HepG2 (cell line): ENCODE measurements around the gene WNT7B. TPM values are rescaled to one million over a fixed set of nuclear protein-coding genes. Genes with fewer than 3 reads are reported as not detected.

Source experiments
- ATAC-seq: fragments of 200-7000 bp; cut with Tn5 transposase; 3 replicates; pipeline ENCODE4 v1.9.1; 2020; ENCODE audit warnings: mild to moderate bottlenecking, moderate library complexity
- BruUV-seq: library from RNA; stranded (reverse); fragments of 400-500 nt; replicated peaks from 2 replicates; lab custom pipeline; 2021; lab: Mats Ljungman, UMichigan
- CTCF ChIA-PET: fragments of 300-600 bp; formaldehyde crosslinking; extraction: SDS; loops from one replicate; lab custom pipeline; 2021; ENCODE audit warnings: low total read pairs, inconsistent platforms, low intra/inter-chr PET ratio; lab: Yijun Ruan, JAX
- POLR2A ChIA-PET: fragments of 350-600 bp; sonication (Branson Sonifier 250); formaldehyde crosslinking; loops from one replicate; lab custom pipeline; 2020; ENCODE audit warnings: antibody characterized with exemption, inconsistent platforms; lab: Yijun Ruan, JAX
- DNase-seq: peaks from one replicate; pipeline ENCODE4 v3.0.0-alpha.2; 2015; ENCODE audit warnings: low spot score
- FAIRE-seq: peaks from 3 replicates; lab custom pipeline; 2011; peaks lifted over from hg19 to GRCh38; lab: Jason Lieb, UNC
- H2AFZ ChIP-seq: one replicate; pipeline ENCODE4 v1.6.1; 2011; ENCODE audit warnings: low read length, inconsistent platforms
- H3K27ac ChIP-seq: fragments of 300-600 bp; 3 replicates; pipeline ENCODE4 v1.8.0; 2011; ENCODE audit warnings: mixed run types, mild to moderate bottlenecking, mixed read lengths, low read length, inconsistent platforms; ENCODE audit not compliant: insufficient read depth; ENCODE audit errors: extremely low read length
- H3K27me3 ChIP-seq, 2 experiments: fragments of 200-600 bp in 1 of 2; 2 replicates in 1 of 2; 3 replicates in 1 of 2; pipeline versions ENCODE4 v1.6.0 to v1.8.0; 2011; ENCODE audit warnings: low read length in 2 of 2, mild to moderate bottlenecking in 2 of 2, moderate library complexity in 2 of 2, inconsistent platforms in 1 of 2; ENCODE audit not compliant: insufficient read depth in 2 of 2, control insufficient read depth in 1 of 2
- H3K36me3 ChIP-seq, 2 experiments: fragments of 200-600 bp in 1 of 2; replicated peaks in 1 of 2; 2 replicates in 1 of 2; 3 replicates in 1 of 2; pipeline versions ENCODE4 v1.5.1 to v1.8.0; 2011; ENCODE audit warnings: low read length in 2 of 2, inconsistent platforms in 1 of 2; ENCODE audit not compliant: insufficient read depth in 2 of 2, control insufficient read depth in 1 of 2
- H3K4me1 ChIP-seq: 2 replicates; pipeline ENCODE4 v1.5.1; 2012; ENCODE audit warnings: low read length, inconsistent platforms; ENCODE audit not compliant: insufficient read depth
- H3K4me2 ChIP-seq: 2 replicates; pipeline ENCODE4 v1.6.0; 2011; ENCODE audit warnings: low read depth, low read length, inconsistent platforms
- H3K4me3 ChIP-seq, 3 experiments: fragments of 200-600 bp in 1 of 3; sonication (generic), shearing (Covaris generic) in 1 of 3; replicated peaks in 1 of 3; 2 replicates each; pipeline ENCODE4 v1.5.1; 2011 to 2016; ENCODE audit warnings: low read length in 3 of 3, inconsistent platforms in 2 of 3, low read depth in 2 of 3, mild to moderate bottlenecking in 2 of 3, control low read depth in 1 of 3, mixed read lengths in 1 of 3; ENCODE audit not compliant: insufficient read depth in 1 of 3
- H3K79me2 ChIP-seq: one replicate; pipeline ENCODE4 v1.6.1; 2011; ENCODE audit warnings: low read length, inconsistent platforms; ENCODE audit not compliant: insufficient read depth
- H3K9ac ChIP-seq: 2 replicates; pipeline ENCODE4 v1.6.0; 2011; ENCODE audit warnings: mild to moderate bottlenecking, low read depth, low read length, inconsistent platforms; ENCODE audit not compliant: insufficient read depth
- H3K9me3 ChIP-seq: 2 replicates; pipeline ENCODE4 v1.5.1; 2012; ENCODE audit warnings: mild to moderate bottlenecking, low read length
- H4K20me1 ChIP-seq: 2 replicates; pipeline ENCODE4 v1.6.0; 2011; ENCODE audit warnings: inconsistent platforms, mild to moderate bottlenecking, low read length, moderate library complexity; ENCODE audit not compliant: insufficient read depth
- SPEN ChIP-seq: sonication (generic); formaldehyde crosslinking; IDR thresholded peaks from 2 replicates; pipeline ENCODE4 v1.5.1; 2020; ENCODE audit warnings: low read depth, mild to moderate bottlenecking, missing genetic modification reagents
- ZBTB46 ChIP-seq: sonication (generic); formaldehyde crosslinking; IDR thresholded peaks from 2 replicates; pipeline ENCODE4 v1.4.0; 2020; ENCODE audit warnings: mild to moderate bottlenecking, missing genetic modification reagents, borderline replicate concordance
- ZBTB7B ChIP-seq: sonication (generic); formaldehyde crosslinking; IDR thresholded peaks from 2 replicates; pipeline ENCODE4 v1.4.0; 2020; ENCODE audit warnings: missing genetic modification reagents
- ZHX2 ChIP-seq, 2 experiments: sonication (generic) in 1 of 2; formaldehyde crosslinking in 1 of 2; IDR thresholded peaks; 2 replicates each; pipeline versions ENCODE4 v1.6.1 to v1.9.0; 2014 to 2022; ENCODE audit warnings: antibody characterized with exemption in 1 of 2, borderline replicate concordance in 1 of 2, inconsistent platforms in 1 of 2, low read depth in 1 of 2, missing genetic modification reagents in 1 of 2
- ZNF296 ChIP-seq: sonication (generic); formaldehyde crosslinking; conservative IDR thresholded peaks from 2 replicates; pipeline ENCODE4 v1.5.0; 2020; ENCODE audit warnings: mild to moderate bottlenecking, missing genetic modification reagents
- ZNF513 ChIP-seq: sonication (generic); formaldehyde crosslinking; conservative IDR thresholded peaks from 2 replicates; pipeline ENCODE4 v1.5.0; 2020; ENCODE audit warnings: missing genetic modification reagents
- ZNF570 ChIP-seq: sonication (generic); formaldehyde crosslinking; IDR thresholded peaks from 2 replicates; pipeline ENCODE4 v1.4.0; 2020; ENCODE audit warnings: mild to moderate bottlenecking, missing genetic modification reagents, borderline replicate concordance
- WGBS: methylation state at CpG from one replicate; pipeline ENCODE4 v1.1.6; 2017; ENCODE audit warnings: low lambda C conversion rate; 5-methylcytosine and 5-hydroxymethylcytosine counted together
- in situ Hi-C: cut with HindIII; loops from 2 replicates; pipeline ENCODE4 v1.10.0; 2017; ENCODE audit warnings: low pct_unique_long_range_greater_than_20kb; ENCODE audit not compliant: extremely low pct_ligation_motif_present
- intact Hi-C: fragments of 100-400 bp; cut with micrococcal nuclease; formaldehyde crosslinking; loops from one replicate; pipeline ENCODE4 v1.10.0; 2022; ENCODE audit not compliant: unreplicated experiment
- polyA plus RNA-seq, 8 experiments: library from polyadenylated mRNA; depleted of rRNA in 3 of 8; stranded (reverse) in 7 of 8; unstranded in 1 of 8; fragments of >200 nt; fragmentation: Illumina TruSeq in 4 of 8; extraction: Trizol in 4 of 8; gene quantifications; 2 replicates each; pipeline versions ENCODE4 v1.2.1 to v1.2.3, GENCODE V29; 2011 to 2016; ENCODE audit warnings: low read depth in 4 of 8, missing spikeins in 1 of 8, mixed read lengths in 1 of 8; ENCODE audit not compliant: insufficient read depth in 1 of 8
- total RNA-seq, 5 experiments: library from RNA; depleted of rRNA; stranded (reverse); fragments of >200 nt; fragmentation: Illumina TruSeq; extraction: Trizol; gene quantifications; 2 replicates each; pipeline ENCODE4 v1.2.3, GENCODE V29; 2016; ENCODE audit warnings: low read depth in 1 of 5

Gene WNT7B
- total and polyA plus RNA-seq, 2 of the 13 experiments (the other 11 are each of a cell fraction or from before 2014, with no cell fraction given): 0.09 TPM; not detected in 1

GRCh38 chr22:45972091-45972888 lies 4.7 kb downstream of the WNT7B start:
- WGBS: 8% methylated on average over 2 of the region's 83 CpGs
- Histone ChIP-seq H3K9ac (no peak overlapping the region), H3K79me2 (no peaks in the 10 kb centered on the region), H3K9me3 (no peaks in the 10 kb centered on the region), H3K4me3 (no peak overlapping the region), H3K36me3 (no peaks in the 10 kb centered on the region), H4K20me1 (peaks cover 8% of the 10 kb centered on the region; the same call in 1 of the 2 replicates), H3K27me3 (peaks cover 21 to 83% of the 10 kb centered on the region in 2 experiments), H2AFZ (no peak overlapping the region), H3K27ac (no peak overlapping the region), H3K4me2 (no peak overlapping the region), H3K4me1 (peaks cover 25% of the 10 kb centered on the region)
- ChIA-PET CTCF (no interaction called here), POLR2A (no interaction called here)
- FAIRE-seq (no peak), ATAC-seq (no peak), DNase-seq (no peak)
- in situ Hi-C loops: no loop called here
- TF ChIP-seq ZHX2 (IDR thresholded peaks at IDR 0.05; ENCODE audit: low read depth) (no peak), ZHX2 (CRISPR knock-in tag; IDR thresholded peaks at IDR 0.05; ENCODE audit: borderline replicate concordance) (no peak), ZNF296 (no peak), ZNF570 (CRISPR knock-in tag) (no peak), ZNF513 (CRISPR knock-in tag) (no peak), SPEN (CRISPR knock-in tag) (no peak), ZBTB46 (CRISPR knock-in tag) (no peak), ZBTB7B (CRISPR knock-in tag) (no peak)
- no TSS peak for BruUV-seq
- intact Hi-C loops: no loop called here
